DOHH2 (cell line): ENCODE measurements around the gene KIAA1958.

Source experiments
- CTCF ChIP-seq: fragments of 200-600 bp; sonication (generic); IDR thresholded peaks from one replicate; pipeline ENCODE4 v1.5.1; 2014; ENCODE audit warnings: antibody characterized with exemption, mild to moderate bottlenecking, low read depth, low read length; ENCODE audit not compliant: poor library complexity, severe bottlenecking
- EZH2phosphoT487 ChIP-seq: fragments of 200-600 bp; sonication (generic); IDR thresholded peaks from 2 replicates; pipeline ENCODE4 v1.6.1; 2017; ENCODE audit warnings: borderline replicate concordance, mild to moderate bottlenecking, antibody characterized with exemption, low read length, moderate library complexity, mixed read lengths

GRCh38 chr9:112711050-112711689 is 224.5 kb downstream of the KIAA1958 start:
- TF ChIP-seq CTCF = peak; percentile 51
- no peak for TF ChIP-seq EZH2phosphoT487
